ENCODE data around the gene DLK1.

GRCh38 chr14:100778526-100778882 is 51.8 kb downstream of the DLK1 start:
- TF ChIP-seq CTCF (IDR thresholded peaks at IDR 0.05; ENCODE audit: low read length) = no peak
- no peak for TF ChIP-seq EZH2 (optimal IDR thresholded peaks at IDR 0.05; ENCODE audit: low read depth, low read length)
